Measurements from ENCODE around the gene BCAS4.

Gene BCAS4

DNA sequence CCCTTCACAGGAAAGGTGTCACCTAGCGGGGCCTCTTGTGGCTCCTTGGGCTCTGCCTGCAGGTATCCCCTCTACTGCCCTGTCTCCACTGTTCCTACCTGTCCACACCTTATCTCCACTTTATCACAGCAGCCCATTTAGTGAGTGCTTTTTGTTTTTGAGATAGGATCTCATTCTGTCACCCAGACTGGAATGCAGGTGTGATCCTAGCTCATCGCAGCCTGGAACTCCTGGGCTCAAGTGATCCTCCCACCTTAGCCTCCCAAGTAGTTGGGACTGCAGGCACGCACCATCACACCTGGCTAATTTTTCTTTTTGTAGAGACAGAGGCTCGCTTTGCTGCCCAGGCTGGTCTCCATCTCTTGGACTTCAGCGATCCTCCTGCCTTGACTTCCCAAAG is 48.0 kb downstream of the BCAS4 start:
- no peak for DNase-seq (ENCODE audit: low spot score)
- TF ChIP-seq, protein P1, sequence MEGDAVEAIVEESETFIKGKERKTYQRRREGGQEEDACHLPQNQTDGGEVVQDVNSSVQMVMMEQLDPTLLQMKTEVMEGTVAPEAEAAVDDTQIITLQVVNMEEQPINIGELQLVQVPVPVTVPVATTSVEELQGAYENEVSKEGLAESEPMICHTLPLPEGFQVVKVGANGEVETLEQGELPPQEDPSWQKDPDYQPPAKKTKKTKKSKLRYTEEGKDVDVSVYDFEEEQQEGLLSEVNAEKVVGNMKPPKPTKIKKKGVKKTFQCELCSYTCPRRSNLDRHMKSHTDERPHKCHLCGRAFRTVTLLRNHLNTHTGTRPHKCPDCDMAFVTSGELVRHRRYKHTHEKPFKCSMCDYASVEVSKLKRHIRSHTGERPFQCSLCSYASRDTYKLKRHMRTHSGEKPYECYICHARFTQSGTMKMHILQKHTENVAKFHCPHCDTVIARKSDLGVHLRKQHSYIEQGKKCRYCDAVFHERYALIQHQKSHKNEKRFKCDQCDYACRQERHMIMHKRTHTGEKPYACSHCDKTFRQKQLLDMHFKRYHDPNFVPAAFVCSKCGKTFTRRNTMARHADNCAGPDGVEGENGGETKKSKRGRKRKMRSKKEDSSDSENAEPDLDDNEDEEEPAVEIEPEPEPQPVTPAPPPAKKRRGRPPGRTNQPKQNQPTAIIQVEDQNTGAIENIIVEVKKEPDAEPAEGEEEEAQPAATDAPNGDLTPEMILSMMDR (conservative IDR thresholded peaks at IDR 0.05; ENCODE audit: low read depth): no peak
- CTCF ChIA-PET: no interaction called here
- POLR2A ChIA-PET (ENCODE audit: low non-redundant PET): no interaction called here
- H3K27ac ChIP-seq: peak overlapping the region; percentile 97

DNA sequence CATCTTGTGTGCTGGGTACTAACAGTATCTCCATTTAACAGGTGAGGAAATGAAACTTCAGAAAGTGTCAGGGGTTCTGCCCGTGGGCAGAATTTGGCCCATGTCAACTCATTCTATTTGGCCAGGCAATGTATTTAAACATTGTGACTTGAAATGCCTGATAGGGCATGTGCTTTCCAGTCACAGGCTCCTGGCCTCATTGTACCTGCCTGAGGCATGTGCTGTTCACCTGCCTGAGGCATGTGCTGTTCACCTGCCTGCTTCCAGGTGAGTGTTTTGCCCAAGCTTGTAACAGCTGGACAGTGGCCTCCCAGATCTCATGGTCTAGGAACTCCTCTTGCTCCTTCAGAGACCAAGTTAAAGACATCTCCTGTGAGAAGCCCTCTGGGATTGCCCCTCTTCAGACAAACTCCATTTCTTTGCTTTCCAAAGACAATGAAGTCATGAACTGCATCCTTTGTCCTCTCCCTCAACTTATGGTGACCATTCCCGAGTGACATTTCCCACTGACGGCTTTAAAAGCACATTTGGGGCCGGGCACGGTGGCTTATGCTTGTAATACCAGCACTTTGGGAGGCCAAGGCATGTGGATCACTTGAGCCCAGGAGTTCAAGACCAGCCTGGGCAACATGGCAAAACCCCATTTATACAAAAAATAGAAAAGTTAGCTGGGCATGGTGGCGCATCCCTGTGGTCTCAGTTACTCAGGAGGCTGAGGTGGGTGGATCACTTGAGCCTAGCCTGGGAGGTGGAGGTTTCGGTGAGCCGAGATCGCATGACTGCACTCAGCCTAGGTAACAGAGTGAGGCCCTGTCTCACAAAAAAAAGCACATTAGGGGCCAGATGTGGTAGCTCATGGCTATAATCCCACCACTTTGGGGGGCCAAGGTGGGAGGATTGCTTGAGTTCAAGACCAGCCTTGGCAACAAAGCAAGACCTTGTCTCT is 48.7 kb downstream of the BCAS4 start:
- ChIA-PET POLR2A (ENCODE audit: low non-redundant PET) (no interaction called here), CTCF (interaction anchor here (0.7 kb wide), 1 partner anchor 53 kb away, joined by 3 read pairs; no protein-coding TSS in a partner anchor)
- DNase-seq (ENCODE audit: low spot score): no peak
- TF ChIP-seq, protein P1 (conservative IDR thresholded peaks at IDR 0.05; ENCODE audit: low read depth): no peak
- peak overlapping the region; percentile 97 for H3K27ac ChIP-seq

DNA sequence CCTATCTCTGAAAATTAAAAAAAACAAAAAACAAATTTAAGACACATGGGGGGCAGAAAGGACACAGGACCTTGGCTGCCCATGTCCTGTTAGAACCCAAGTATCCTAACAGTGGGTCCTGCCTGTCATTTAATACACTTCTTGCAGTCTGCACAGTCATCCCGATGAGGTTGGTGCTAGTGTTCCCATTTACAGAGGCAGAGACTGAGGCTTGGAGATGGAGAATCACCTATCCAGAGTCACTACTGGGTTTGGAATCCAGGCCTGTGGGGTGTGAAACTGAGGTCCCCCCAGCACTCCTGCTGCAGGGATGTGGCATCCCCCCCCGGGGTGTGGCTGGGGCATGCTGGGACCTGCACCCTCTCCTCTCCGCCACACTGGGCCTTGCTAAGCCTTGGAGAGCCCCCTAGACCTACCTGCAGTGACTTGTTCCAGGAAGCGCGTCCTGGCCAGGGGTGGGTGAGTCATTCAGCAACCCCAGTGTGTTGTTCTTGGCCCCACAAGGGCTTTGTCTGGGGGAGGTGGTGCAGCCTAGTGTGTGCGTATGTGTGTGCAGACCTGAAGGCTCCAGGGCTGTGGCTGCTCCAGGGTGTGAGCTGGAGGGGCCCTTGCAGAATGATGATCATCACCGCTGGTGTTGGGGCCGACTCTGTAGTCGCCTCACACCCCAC is 49.7 kb downstream of the BCAS4 start:
- peak; percentile 100 for DNase-seq (ENCODE audit: low spot score)
- ChIA-PET CTCF (interaction anchor here (0.5 to 0.7 kb wide), 4 partner anchors 50 to 445 kb away, joined by 3 to 5 read pairs (median 4); no protein-coding TSS in a partner anchor), POLR2A (ENCODE audit: low non-redundant PET) (no interaction called here)
- peak overlapping the region; percentile 97 for H3K27ac ChIP-seq
- TF ChIP-seq, protein P1 (conservative IDR thresholded peaks at IDR 0.05; ENCODE audit: low read depth): no peak

DNA sequence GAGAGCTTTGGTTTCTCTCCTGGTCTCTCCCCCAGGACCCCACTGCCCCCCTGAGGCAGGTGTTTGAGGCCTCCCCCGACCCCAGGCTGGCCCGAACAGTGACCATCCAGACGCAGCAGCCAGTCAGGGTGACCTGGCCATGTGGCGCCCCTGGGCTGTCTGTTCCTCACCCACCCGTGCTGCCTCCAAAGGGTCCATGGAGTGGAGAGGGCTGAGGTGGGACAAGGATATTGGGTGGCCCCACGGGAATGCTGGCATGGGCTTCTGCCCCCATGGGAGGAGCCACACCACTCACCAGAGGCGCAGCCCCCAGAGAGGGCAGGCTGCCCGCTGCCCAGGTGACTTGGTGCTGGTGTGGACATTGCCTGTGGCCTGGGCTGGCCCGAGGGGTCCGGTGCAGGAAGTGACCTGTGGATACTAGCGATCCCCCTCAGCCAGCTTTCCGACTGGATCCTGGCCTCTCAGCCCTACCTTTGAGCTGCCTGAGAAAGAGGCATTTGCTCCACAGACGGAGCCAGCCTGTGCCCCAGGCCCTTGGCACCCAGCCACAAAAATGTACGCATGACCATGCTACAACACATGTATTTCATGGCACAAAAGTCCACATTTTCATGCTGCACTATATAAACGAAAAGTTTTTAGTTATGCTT is 50.8 kb downstream of the BCAS4 start:
- DNase-seq (ENCODE audit: low spot score): peak; percentile 54
- ChIA-PET CTCF (interaction anchor here (0.5 to 0.6 kb wide), 3 partner anchors 51 to 444 kb away, joined by 3 to 5 read pairs (median 3); no protein-coding TSS in a partner anchor), POLR2A (ENCODE audit: low non-redundant PET) (interaction anchor here (0.6 kb wide), 1 partner anchor 500 kb away, joined by 4 read pairs; no protein-coding TSS in a partner anchor)
- TF ChIP-seq, protein P1 (conservative IDR thresholded peaks at IDR 0.05; ENCODE audit: low read depth): no peak
- H3K27ac ChIP-seq: peak overlapping the region; percentile 97

DNA sequence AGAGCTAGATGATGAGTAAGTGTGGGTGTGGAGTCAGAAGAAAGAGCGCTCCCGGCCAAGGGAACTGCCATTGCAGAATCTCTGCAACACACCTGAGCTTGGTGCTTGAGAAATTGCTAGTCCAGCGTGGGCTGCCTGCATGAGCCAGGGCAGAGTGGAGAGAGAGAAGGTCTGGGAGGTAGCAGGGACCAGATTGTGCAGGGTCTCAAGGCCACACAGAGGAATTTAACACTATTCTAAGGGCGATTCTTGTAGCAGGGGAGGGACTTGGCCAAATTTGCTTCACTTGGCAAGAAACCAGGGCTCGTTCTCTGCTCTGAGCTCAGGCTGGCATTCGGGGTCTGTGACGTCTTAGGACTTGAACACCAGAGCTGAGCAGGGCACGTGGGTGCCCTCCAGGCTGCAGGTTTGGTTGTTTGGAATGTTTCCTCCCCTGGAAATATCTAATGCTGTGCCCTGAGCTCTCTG is 53.5 kb downstream of the BCAS4 start:
- H3K27ac ChIP-seq: peak overlapping the region; percentile 97
- ChIA-PET POLR2A (ENCODE audit: low non-redundant PET) (no interaction called here), CTCF (interaction anchor here (0.6 to 1.7 kb wide), 3 partner anchors 16 to 58 kb away, joined by 3 to 4 read pairs (median 3); no protein-coding TSS in a partner anchor)
- TF ChIP-seq, protein P1 (conservative IDR thresholded peaks at IDR 0.05; ENCODE audit: low read depth): no peak
- DNase-seq (ENCODE audit: low spot score): peak; percentile 70
